ENCODE data around the gene SFXN3.

The SFXN3 gene

DNA sequence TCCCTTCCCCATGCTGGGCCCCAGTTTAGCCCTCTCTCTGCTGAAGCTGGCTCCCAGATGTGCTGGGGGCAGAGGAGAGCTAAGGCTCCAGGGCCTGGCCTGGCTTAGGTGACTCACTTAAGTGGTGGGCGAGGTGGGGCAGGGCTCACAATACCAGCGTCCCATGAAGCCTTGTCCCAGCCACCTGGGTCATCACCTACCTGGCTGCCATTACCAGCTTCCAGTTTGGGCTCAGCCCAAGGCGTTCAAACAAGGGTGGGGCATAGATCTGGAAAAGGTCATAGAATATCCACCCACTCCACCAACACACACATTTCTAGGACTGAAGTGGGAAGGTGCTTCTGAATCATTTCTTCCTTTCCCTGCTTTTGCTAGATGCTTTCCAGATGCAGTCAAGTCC lies 39.1 kb downstream of the SFXN3 start:
- TF ChIP-seq CTCF (IDR thresholded peaks at IDR 0.05; ENCODE audit: extremely low read depth, missing control alignments), result no peak
- DNase-seq (ENCODE audit: low spot score), result no peak

DNA sequence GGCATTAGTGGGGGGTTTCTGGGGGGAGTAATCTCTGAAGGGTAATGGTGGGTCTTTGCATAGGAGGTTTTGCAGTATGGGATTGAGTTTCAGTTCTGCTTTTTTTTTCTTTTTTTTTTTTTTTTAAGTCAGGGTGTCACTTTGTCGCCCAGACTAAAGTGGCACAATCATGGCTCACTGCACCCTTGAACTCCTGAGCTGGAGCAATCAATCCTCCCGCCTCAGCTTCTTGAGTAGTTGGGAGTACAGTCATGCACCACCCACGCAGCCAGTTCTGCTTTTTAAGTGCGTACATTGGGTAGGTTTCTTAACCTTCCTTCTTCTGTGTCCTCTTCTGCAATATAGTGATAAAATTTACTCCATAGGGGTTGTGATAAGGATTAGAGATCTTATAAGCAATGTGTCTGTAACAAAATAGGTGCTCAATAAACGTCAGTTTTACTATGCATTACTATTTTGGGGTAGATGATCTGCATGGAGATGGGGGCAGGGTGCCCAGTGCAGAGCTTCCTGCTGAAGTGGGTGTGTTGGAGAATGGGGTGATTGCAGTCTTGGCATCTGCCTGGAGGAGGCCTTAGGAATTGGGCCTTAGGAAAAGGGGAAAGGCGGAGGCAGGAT lies 40.3 kb downstream of the SFXN3 start:
- DNase-seq (ENCODE audit: low spot score), result no peak
- TF ChIP-seq CTCF (IDR thresholded peaks at IDR 0.05; ENCODE audit: extremely low read depth, missing control alignments), result no peak

GRCh38 chr10:101071885-101072433 lies 40.9 kb downstream of the SFXN3 start:
- TF ChIP-seq CTCF (IDR thresholded peaks at IDR 0.05; ENCODE audit: extremely low read depth, missing control alignments), result no peak
- DNase-seq (ENCODE audit: low spot score), result no peak

DNA sequence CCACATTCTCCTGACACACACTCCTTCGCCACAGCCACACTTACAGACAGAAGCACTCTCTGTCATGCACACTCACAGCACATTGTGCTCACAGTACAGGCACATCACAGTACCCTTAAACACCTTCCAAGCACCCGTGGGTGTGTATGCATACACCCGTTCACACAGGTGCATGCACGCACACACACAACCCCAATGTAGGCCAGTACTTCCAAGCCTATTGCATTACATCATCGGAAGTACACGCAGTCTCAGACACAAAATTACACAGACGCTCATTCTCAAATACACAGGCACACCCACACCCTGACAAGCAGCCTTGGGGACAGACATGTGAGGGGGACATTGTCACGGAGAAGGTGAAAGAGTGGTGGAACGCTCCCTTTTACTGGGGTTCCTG lies 41.9 kb downstream of the SFXN3 start:
- no peak for TF ChIP-seq CTCF (IDR thresholded peaks at IDR 0.05; ENCODE audit: extremely low read depth, missing control alignments)
- no peak for DNase-seq (ENCODE audit: low spot score)

DNA sequence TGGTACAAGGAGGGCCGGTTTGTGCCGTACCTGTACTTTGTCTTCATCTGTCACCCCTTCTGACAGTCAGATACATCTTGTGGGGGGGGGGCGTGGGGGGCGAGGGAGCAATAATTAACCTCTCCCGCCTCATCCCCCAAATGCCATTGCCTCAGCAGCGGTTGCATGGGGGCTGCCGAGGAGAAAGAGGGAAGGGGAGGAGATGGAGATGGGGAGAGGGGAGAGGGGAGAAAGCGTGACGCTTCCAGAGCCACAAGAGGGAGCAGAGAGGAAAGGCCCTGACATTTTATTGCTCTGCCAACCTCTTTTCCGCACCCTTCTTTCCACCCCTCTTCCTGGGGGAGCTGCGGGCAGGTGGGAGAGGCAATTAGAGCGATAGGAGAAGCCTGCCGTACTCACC lies 42.6 kb downstream of the SFXN3 start:
- DNase-seq (ENCODE audit: low spot score), result no peak
- no peak for TF ChIP-seq CTCF (IDR thresholded peaks at IDR 0.05; ENCODE audit: extremely low read depth, missing control alignments)

GRCh38 chr10:101075775-101076174 lies 44.7 kb downstream of the SFXN3 start:
- no peak for DNase-seq (ENCODE audit: low spot score)
- TF ChIP-seq CTCF (IDR thresholded peaks at IDR 0.05; ENCODE audit: extremely low read depth, missing control alignments), result no peak

DNA sequence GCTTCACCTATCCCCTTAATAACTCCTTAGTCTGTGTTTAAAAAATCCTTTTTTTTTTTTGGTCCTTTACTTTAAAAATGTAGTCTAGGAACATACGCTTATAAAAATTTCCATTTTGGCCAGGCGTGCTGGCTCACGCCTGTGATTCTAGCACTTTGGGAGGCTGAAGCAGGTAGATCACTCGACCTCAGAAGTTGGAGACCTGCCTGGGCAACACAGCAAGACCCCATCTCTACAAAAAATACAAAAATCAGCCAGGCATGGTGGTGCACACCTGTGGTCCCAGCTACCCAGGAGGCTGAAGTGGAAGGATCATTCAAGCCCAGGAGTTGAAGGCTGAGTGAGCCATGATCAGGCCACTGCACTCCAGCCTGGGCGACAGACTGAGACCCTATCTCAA lies 45.6 kb downstream of the SFXN3 start:
- no peak for TF ChIP-seq CTCF (IDR thresholded peaks at IDR 0.05; ENCODE audit: extremely low read depth, missing control alignments)

More for the DNA sequence above, 45.6 kb downstream of the SFXN3 start:
- no peak for DNase-seq (ENCODE audit: low spot score)
